H1 (cell line): ENCODE results near the gene CD244. TPM values are rescaled to one million over a fixed set of nuclear protein-coding genes. Genes with fewer than 3 reads are reported as not detected.

Experiments used
- CTCF ChIA-PET: fragments of 300-600 bp; sonication (Branson Sonifier 250); formaldehyde crosslinking; loops from one replicate; lab custom pipeline; 2021; ENCODE audit not compliant: partially characterized antibody; lab: Charles Lee
- POLR2A ChIA-PET: fragments of 300-600 bp; sonication (Branson Sonifier 250); formaldehyde crosslinking; loops from one replicate; lab custom pipeline; 2021; ENCODE audit warnings: inconsistent platforms; ENCODE audit not compliant: partially characterized antibody; lab: Charles Lee
- DNase-seq, 2 experiments: peaks; one replicate each; pipeline versions ENCODE4 v3.0.0 to v3.0.0-alpha.2; 2010 to 2022; ENCODE audit warnings: low spot score in 2 of 2, low read depth in 1 of 2, mixed read lengths in 1 of 2
- FAIRE-seq: peaks from 2 replicates; lab custom pipeline; 2011; peaks lifted over from hg19 to GRCh38; lab: Jason Lieb, UNC
- H2AFZ ChIP-seq: 2 replicates; pipeline ENCODE4 v1.8.1; 2012; ENCODE audit warnings: low read length, inconsistent platforms
- H2AK5ac ChIP-seq: 2 replicates; pipeline ENCODE4 v1.6.1; 2013; ENCODE audit warnings: low read depth, low read length
- H2BK120ac ChIP-seq: replicated peaks from 2 replicates; pipeline ENCODE3; 2013; ENCODE audit warnings: low read depth, low read length, inconsistent platforms
- H2BK12ac ChIP-seq: 2 replicates; pipeline ENCODE4 v1.6.1; 2013; ENCODE audit warnings: low read depth, low read length
- H2BK15ac ChIP-seq: 2 replicates; pipeline ENCODE4 v1.6.1; 2013; ENCODE audit warnings: low read length
- H2BK20ac ChIP-seq: 2 replicates; pipeline ENCODE4 v1.6.1; 2013; ENCODE audit warnings: low read length
- H2BK5ac ChIP-seq: 2 replicates; pipeline ENCODE4 v1.6.1; 2013; ENCODE audit warnings: low read depth, low read length
- H3K14ac ChIP-seq: 2 replicates; pipeline ENCODE4 v1.6.1; 2013; ENCODE audit warnings: inconsistent platforms; ENCODE audit not compliant: insufficient read length
- H3K18ac ChIP-seq: 2 replicates; pipeline ENCODE4 v1.6.1; 2013; ENCODE audit warnings: low read length; ENCODE audit errors: extremely low read depth
- H3K23ac ChIP-seq: 2 replicates; pipeline ENCODE4 v1.6.1; 2013; ENCODE audit warnings: inconsistent platforms; ENCODE audit not compliant: insufficient read length
- H3K23me2 ChIP-seq: 2 replicates; pipeline ENCODE4 v1.6.1; 2013; ENCODE audit warnings: low read depth, low read length
- H3K27ac ChIP-seq: 2 replicates; pipeline ENCODE4 v1.6.1; 2011; ENCODE audit warnings: low read depth, low read length, inconsistent platforms
- H3K27me3 ChIP-seq, 4 experiments: replicated peaks in 1 of 4; 1 replicate in 1 of 4; 2 replicates in 3 of 4; pipeline versions ENCODE4 v1.6.1 to v1.8.1; 2011 to 2013; ENCODE audit warnings: low read length in 3 of 4, mild to moderate bottlenecking in 3 of 4, inconsistent platforms in 2 of 4, mixed read lengths in 2 of 4, moderate library complexity in 1 of 4; ENCODE audit not compliant: control insufficient read depth in 3 of 4, insufficient read depth in 3 of 4; ENCODE audit errors: extremely low read depth in 1 of 4
- H3K36me3 ChIP-seq, 4 experiments: 2 replicates each; pipeline versions ENCODE4 v1.6.1 to v1.8.1; 2011 to 2013; ENCODE audit warnings: mild to moderate bottlenecking in 4 of 4, low read length in 3 of 4, moderate library complexity in 2 of 4, control low read depth in 1 of 4, inconsistent platforms in 1 of 4; ENCODE audit not compliant: insufficient read depth in 4 of 4, control insufficient read depth in 2 of 4
- H3K4ac ChIP-seq: replicated peaks from 2 replicates; pipeline ENCODE3; 2013; ENCODE audit warnings: low read length, low read depth, mixed read lengths, inconsistent platforms; ENCODE audit not compliant: insufficient read length
- H3K4me1 ChIP-seq, 4 experiments: replicated peaks in 1 of 4; 1 replicate in 1 of 4; 2 replicates in 3 of 4; pipeline versions ENCODE4 v1.6.1 to v1.8.1; 2011 to 2013; ENCODE audit warnings: low read length in 3 of 4, inconsistent platforms in 2 of 4, mixed read lengths in 1 of 4; ENCODE audit not compliant: insufficient read depth in 4 of 4, control insufficient read depth in 3 of 4
- H3K4me2 ChIP-seq, 2 experiments: 2 replicates each; pipeline versions ENCODE4 v1.6.1 to v1.8.1; 2011 to 2013; ENCODE audit warnings: low read depth in 2 of 2, low read length in 2 of 2, control low read depth in 1 of 2, inconsistent platforms in 1 of 2, mild to moderate bottlenecking in 1 of 2; ENCODE audit not compliant: insufficient read depth in 1 of 2
- H3K4me3 ChIP-seq, 4 experiments: fragments of 200-600, 300-600 bp in 1 of 4; sonication (generic), shearing (Covaris generic), sonication (Bioruptor Twin) in 1 of 4; 2 replicates each; pipeline versions ENCODE4 v1.5.1 to v1.8.1; 2011 to 2016; ENCODE audit warnings: low read length in 4 of 4, low read depth in 3 of 4, control low read depth in 2 of 4, inconsistent platforms in 2 of 4, mild to moderate bottlenecking in 2 of 4, mixed read lengths in 1 of 4, moderate library complexity in 1 of 4; ENCODE audit not compliant: insufficient read depth in 2 of 4; ENCODE audit errors: extremely low read depth in 1 of 4
- H3K56ac ChIP-seq: replicated peaks from 2 replicates; pipeline ENCODE3; 2013; ENCODE audit warnings: low read depth, mild to moderate bottlenecking, mixed read lengths, low read length, inconsistent platforms; ENCODE audit not compliant: insufficient read length
- H3K79me1 ChIP-seq: 2 replicates; pipeline ENCODE4 v1.6.1; 2013; ENCODE audit warnings: low read depth, low read length, control low read depth
- H3K79me2 ChIP-seq, 2 experiments: 2 replicates each; pipeline versions ENCODE4 v1.6.1 to v1.8.1; 2012 to 2013; ENCODE audit warnings: low read length in 2 of 2, mild to moderate bottlenecking in 2 of 2, inconsistent platforms in 1 of 2; ENCODE audit not compliant: insufficient read depth in 2 of 2, control insufficient read depth in 1 of 2
- H3K9ac ChIP-seq, 4 experiments: replicated peaks in 1 of 4; 1 replicate in 1 of 4; 2 replicates in 3 of 4; pipeline versions ENCODE4 v1.6.1 to v1.8.1; 2011 to 2013; ENCODE audit warnings: low read depth in 3 of 4, low read length in 3 of 4, control low read depth in 2 of 4, mild to moderate bottlenecking in 2 of 4, moderate library complexity in 2 of 4, inconsistent platforms in 1 of 4; ENCODE audit errors: extremely low read depth in 1 of 4
- H3K9me3 ChIP-seq, 2 experiments: 2 replicates each; pipeline versions ENCODE4 v1.6.1 to v1.8.1; 2012 to 2013; ENCODE audit warnings: mild to moderate bottlenecking in 2 of 2, moderate library complexity in 2 of 2, control low read depth in 1 of 2, inconsistent platforms in 1 of 2, low read depth in 1 of 2, low read length in 1 of 2, mixed read lengths in 1 of 2; ENCODE audit not compliant: insufficient read depth in 2 of 2
- H4K20me1 ChIP-seq, 2 experiments: replicated peaks in 1 of 2; 2 replicates each; pipeline versions ENCODE3 to v1.8.1; 2011 to 2013; ENCODE audit warnings: inconsistent platforms in 2 of 2, low read length in 2 of 2, mild to moderate bottlenecking in 1 of 2; ENCODE audit not compliant: insufficient read depth in 2 of 2, control insufficient read depth in 1 of 2
- H4K5ac ChIP-seq: 2 replicates; pipeline ENCODE4 v1.6.1; 2013; ENCODE audit warnings: low read length, low read depth, mixed read lengths, inconsistent platforms; ENCODE audit not compliant: insufficient read length
- H4K8ac ChIP-seq: 2 replicates; pipeline ENCODE4 v1.8.0; 2013; ENCODE audit warnings: mild to moderate bottlenecking, moderate library complexity, low read length, inconsistent platforms; ENCODE audit not compliant: insufficient read depth; ENCODE audit errors: extremely low read depth
- H4K91ac ChIP-seq: replicated peaks from 2 replicates; pipeline ENCODE3; 2013; ENCODE audit warnings: low read length, mixed read lengths, inconsistent platforms; ENCODE audit not compliant: insufficient read length
- BRCA1 ChIP-seq: IDR thresholded peaks from 2 replicates; pipeline ENCODE4 v1.6.1; 2012; ENCODE audit warnings: low read depth, low read length, improper control_type of control experiment
- JUND ChIP-seq: IDR thresholded peaks from 2 replicates; pipeline ENCODE4 v1.6.1; 2011; ENCODE audit warnings: mild to moderate bottlenecking, improper control_type of control experiment, low read length
- NRF1 ChIP-seq: IDR thresholded peaks from 2 replicates; pipeline ENCODE4 v1.6.1; 2011; ENCODE audit warnings: mild to moderate bottlenecking, low read depth, low read length, improper control_type of control experiment
- PHF8 ChIP-seq: fragments of 200-600 bp; sonication (generic); conservative IDR thresholded peaks from 2 replicates; pipeline ENCODE4 v1.7.1; 2012; ENCODE audit warnings: low read depth, mild to moderate bottlenecking, inconsistent platforms, low read length, moderate library complexity
- SIRT6 ChIP-seq: IDR thresholded peaks from one replicate; pipeline ENCODE4 v1.7.1; 2012; ENCODE audit warnings: low read length, inconsistent platforms
- WGBS, 2 experiments: shearing (Covaris generic) in 1 of 2; methylation state at CpG; one replicate each; pipeline versions ENCODE4 v1.1.6 to v1.1.7; 2013 to 2015; ENCODE audit warnings: low lambda C conversion rate in 2 of 2, mixed read lengths in 2 of 2, inconsistent platforms in 1 of 2, low coverage in 1 of 2, missing lambda C conversion rate in 1 of 2; ENCODE audit not compliant: insufficient replicate concordance in 2 of 2, insufficient coverage in 1 of 2, insufficient read length in 1 of 2; ENCODE audit errors: extremely low coverage in 1 of 2, missing lambda C conversion rate in 1 of 2; 5-methylcytosine and 5-hydroxymethylcytosine counted together
- polyA plus RNA-seq, 7 experiments: library from polyadenylated mRNA; depleted of rRNA in 3 of 7; stranded (reverse) in 5 of 7; unstranded in 2 of 7; fragments of >200 nt in 5 of 7; fragments of 200-250 nt in 2 of 7; gene quantifications; 1 replicate in 5 of 7; 2 replicates in 1 of 7; 4 replicates in 1 of 7; pipeline versions ENCODE4 v1.2.1 to v1.2.3, GENCODE V29; 2011 to 2013; ENCODE audit warnings: missing spikeins in 2 of 7, mixed read lengths in 2 of 7
- total RNA-seq: library from RNA; stranded (reverse); fragmentation: NEBNext Ultra II Directional; extraction: Animal tissue kit (Norgen Biotek cat#: 25700); gene quantifications from 2 replicates; pipeline ENCODE4 v1.2.1, GENCODE V29; 2021

CD244 gene
- total and polyA plus RNA-seq, 2 of the 8 experiments (the other 6 are each of a cell fraction or from before 2014, with no cell fraction given) = not detected

DNA sequence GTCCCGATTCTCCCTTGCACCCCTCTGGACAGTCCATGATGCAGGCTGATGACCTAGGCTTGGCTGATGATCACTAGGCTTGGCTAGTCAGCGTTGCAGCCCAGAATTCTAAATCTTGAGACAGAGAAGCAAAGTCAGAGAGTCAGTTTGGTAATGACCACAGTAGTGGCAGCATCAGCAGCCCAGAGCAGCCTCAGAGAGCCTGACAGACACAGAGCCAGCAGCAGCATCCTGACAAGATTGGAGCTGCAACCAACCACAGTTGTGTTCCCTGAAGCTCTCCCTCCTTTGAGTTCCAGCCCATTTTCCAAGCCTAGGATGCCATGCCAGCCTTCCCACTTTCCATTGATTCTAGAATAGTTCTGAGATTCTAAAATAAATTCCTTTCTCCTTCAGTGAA, 39.1 kb upstream of the CD244 start:
- TF ChIP-seq JUND = no peak
- TF ChIP-seq NRF1 = no peak
- no peak for TF ChIP-seq BRCA1
- no peak for TF ChIP-seq SIRT6
- no peak for TF ChIP-seq PHF8

More for the DNA sequence above, 39.1 kb upstream of the CD244 start:
- Histone ChIP-seq H4K91ac (no peak overlapping the region), H3K23me2 (no peaks in the 10 kb centered on the region), H2AK5ac (no peak overlapping the region), H4K20me1 (no peaks in the 10 kb centered on the region), H3K4ac (no peak overlapping the region), H2BK15ac (no peak overlapping the region), H3K9ac (no peak overlapping the region), H3K56ac (no peak overlapping the region), H3K36me3 (no peaks in the 10 kb centered on the region), H2BK12ac (no peak overlapping the region), H2AFZ (no peak overlapping the region), H3K23ac (no peak overlapping the region), H3K27ac (no peak overlapping the region), H3K79me1 (no peaks in the 10 kb centered on the region), H3K9me3 (no peaks in the 10 kb centered on the region), H4K8ac (no peak overlapping the region), H4K5ac (no peak overlapping the region), H3K4me1 (no peaks in the 10 kb centered on the region), H2BK5ac (no peak overlapping the region), H3K4me2 (no peak overlapping the region), H3K18ac (no peak overlapping the region), H2BK20ac (no peak overlapping the region), H2BK120ac (no peak overlapping the region), H3K79me2 (no peaks in the 10 kb centered on the region), H3K14ac (no peak overlapping the region), H3K4me3 (no peak overlapping the region), H3K27me3 (no peaks in the 10 kb centered on the region)
- CTCF ChIA-PET = interaction anchor here (0.6 to 1.2 kb wide), 3 partner anchors 17 to 174 kb away, joined by 3 to 4 read pairs (median 3); partner anchors contain the start of gene ITLN1
- no peak for DNase-seq
- POLR2A ChIA-PET = no interaction called here
- no peak for FAIRE-seq
- WGBS, 2 experiments = 91% methylated on average over 2 of the region's 2 CpGs; no CpG with 5 or more reads in 1 of the 2 experiments
